SK-N-SH (cell line): ENCODE data around the gene ZNF766. TPM values are rescaled to one million over a fixed set of nuclear protein-coding genes. Genes with fewer than 3 reads are reported as not detected.

Experiments used
- CTCF ChIA-PET: fragments of 300-600, 350-600 bp; formaldehyde crosslinking; extraction: SDS; loops from one replicate; lab custom pipeline; 2021; lab: Yijun Ruan, JAX
- POLR2A ChIA-PET: fragments of 350-600 bp; sonication (Branson Sonifier 250); formaldehyde crosslinking; extraction: SDS; loops from one replicate; lab custom pipeline; 2020; ENCODE audit warnings: antibody characterized with exemption, inconsistent platforms; lab: Yijun Ruan, JAX
- DNase-seq: peaks from one replicate; pipeline ENCODE4 v3.0.0; 2012
- H2AFZ ChIP-seq: fragments of 200-600 bp; sonication (generic); 2 replicates; pipeline ENCODE4 v1.8.1; 2016; ENCODE audit warnings: antibody characterized with exemption, mild to moderate bottlenecking, low read depth
- H3F3A ChIP-seq: fragments of 200-600 bp; sonication (generic); replicated peaks from 2 replicates; pipeline ENCODE3; 2016; ENCODE audit warnings: antibody characterized with exemption, mild to moderate bottlenecking; ENCODE audit not compliant: insufficient read depth
- H3K27ac ChIP-seq, 2 experiments: fragments of 200-500 bp in 1 of 2; fragments of 200-600 bp in 1 of 2; sonication (Bioruptor generic) in 1 of 2; sonication (generic), shearing (Covaris generic) in 1 of 2; 2 replicates each; pipeline versions ENCODE4 v1.5.1 to v1.6.1; 2014 to 2016; ENCODE audit warnings: low read depth in 2 of 2, inconsistent platforms in 1 of 2, low read length in 1 of 2, mild to moderate bottlenecking in 1 of 2, mixed read lengths in 1 of 2
- H3K27me3 ChIP-seq: fragments of 200-600 bp; sonication (generic), shearing (Covaris generic); 2 replicates; pipeline ENCODE4 v1.6.1; 2016; ENCODE audit warnings: mixed run types; ENCODE audit not compliant: insufficient read depth
- H3K36me3 ChIP-seq, 2 experiments: fragments of 200-500 bp in 1 of 2; fragments of 200-600 bp in 1 of 2; sonication (Bioruptor generic) in 1 of 2; sonication (generic) in 1 of 2; replicated peaks in 1 of 2; 2 replicates each; pipeline versions ENCODE3 to v1.5.1; 2014 to 2016; ENCODE audit warnings: low read length in 1 of 2, mild to moderate bottlenecking in 1 of 2; ENCODE audit not compliant: insufficient read depth in 2 of 2, control insufficient read depth in 1 of 2
- H3K4me1 ChIP-seq, 2 experiments: fragments of 200-500 bp in 1 of 2; fragments of 200-600 bp in 1 of 2; sonication (Bioruptor generic) in 1 of 2; sonication (generic), shearing (Covaris generic) in 1 of 2; 2 replicates each; pipeline versions ENCODE4 v1.5.1 to v1.6.1; 2014 to 2016; ENCODE audit warnings: low read depth in 1 of 2, low read length in 1 of 2, mixed run types in 1 of 2; ENCODE audit not compliant: insufficient read depth in 2 of 2, control insufficient read depth in 1 of 2
- H3K4me2 ChIP-seq: fragments of 200-600 bp; sonication (generic), shearing (Covaris generic); 2 replicates; pipeline ENCODE4 v1.6.1; 2017; ENCODE audit warnings: mixed run types
- H3K4me3 ChIP-seq, 2 experiments: fragments of 200-500 bp in 1 of 2; fragments of 200-600 bp in 1 of 2; sonication (Bioruptor generic) in 1 of 2; sonication (generic), shearing (Covaris generic) in 1 of 2; 2 replicates each; pipeline versions ENCODE4 v1.5.1 to v1.8.1; 2014 to 2016; ENCODE audit warnings: low read depth in 2 of 2, inconsistent platforms in 1 of 2, low read length in 1 of 2, mild to moderate bottlenecking in 1 of 2, mixed read lengths in 1 of 2, moderate library complexity in 1 of 2
- H3K79me2 ChIP-seq: fragments of 200-600 bp; sonication (generic); 2 replicates; pipeline ENCODE4 v1.8.1; 2017; ENCODE audit warnings: mild to moderate bottlenecking; ENCODE audit not compliant: insufficient read depth
- H3K9ac ChIP-seq: fragments of 200-600 bp; sonication (generic); 2 replicates; pipeline ENCODE4 v1.6.1; 2017; ENCODE audit warnings: mixed run types
- H3K9me2 ChIP-seq: fragments of 200-600 bp; sonication (generic); 2 replicates; pipeline ENCODE4 v1.6.1; 2017; ENCODE audit warnings: mixed run types
- H3K9me3 ChIP-seq: fragments of 200-600 bp; sonication (generic); 2 replicates; pipeline ENCODE4 v1.6.1; 2017; ENCODE audit warnings: mixed run types, mild to moderate bottlenecking, moderate library complexity
- H4K20me1 ChIP-seq: fragments of 200-600 bp; sonication (generic); 2 replicates; pipeline ENCODE4 v1.6.1; 2017; ENCODE audit warnings: mild to moderate bottlenecking, mixed run types; ENCODE audit not compliant: insufficient read depth
- EP300 ChIP-seq, 2 experiments: IDR thresholded peaks; 2 replicates each; pipeline versions ENCODE4 v1.4.0 to v1.6.1; 2012; ENCODE audit warnings: borderline replicate concordance in 1 of 2, low read depth in 1 of 2, low read length in 1 of 2
- GABPA ChIP-seq: IDR thresholded peaks from 2 replicates; pipeline ENCODE4 v1.4.0; 2012; ENCODE audit warnings: low read depth, mild to moderate bottlenecking
- YY1 ChIP-seq: IDR thresholded peaks from 2 replicates; pipeline ENCODE4 v1.4.0; 2012; ENCODE audit warnings: low read depth, mild to moderate bottlenecking
- WGBS: methylation state at CpG from one replicate; pipeline ENCODE4 v1.1.6; 2017; ENCODE audit warnings: low lambda C conversion rate; 5-methylcytosine and 5-hydroxymethylcytosine counted together
- polyA plus RNA-seq, 3 experiments: library from polyadenylated mRNA; depleted of rRNA; stranded (reverse); fragments of >200 nt; gene quantifications; 2 replicates each; pipeline ENCODE4 v1.2.3, GENCODE V29; 2012
- TF ChIP-seq, protein P1 (sequence below): IDR thresholded peaks from 2 replicates; pipeline ENCODE4; 2012
- TF ChIP-seq, protein P2 (sequence below): IDR thresholded peaks from 2 replicates; pipeline ENCODE4 v1.4.0; 2012; ENCODE audit warnings: low read depth, borderline replicate concordance
- TF ChIP-seq, protein P3 (sequence below): IDR thresholded peaks from 2 replicates; pipeline ENCODE4 v1.4.0; 2012; ENCODE audit warnings: low read depth
- TF ChIP-seq, protein P4 (sequence below): IDR thresholded peaks from 2 replicates; pipeline ENCODE4 v1.6.1; 2012; ENCODE audit warnings: mild to moderate bottlenecking, low read depth, low read length, moderate library complexity
- TF ChIP-seq, protein P5 (sequence below): fragments of 200-600 bp; sonication (generic); IDR thresholded peaks from 2 replicates; pipeline ENCODE4 v1.6.1; 2017; ENCODE audit warnings: antibody characterized with exemption, mild to moderate bottlenecking, moderate library complexity

The ZNF766 gene
- polyA plus RNA-seq, 1 of the 3 experiments (the other 2 are of a cell fraction): 3.9 TPM

DNA sequence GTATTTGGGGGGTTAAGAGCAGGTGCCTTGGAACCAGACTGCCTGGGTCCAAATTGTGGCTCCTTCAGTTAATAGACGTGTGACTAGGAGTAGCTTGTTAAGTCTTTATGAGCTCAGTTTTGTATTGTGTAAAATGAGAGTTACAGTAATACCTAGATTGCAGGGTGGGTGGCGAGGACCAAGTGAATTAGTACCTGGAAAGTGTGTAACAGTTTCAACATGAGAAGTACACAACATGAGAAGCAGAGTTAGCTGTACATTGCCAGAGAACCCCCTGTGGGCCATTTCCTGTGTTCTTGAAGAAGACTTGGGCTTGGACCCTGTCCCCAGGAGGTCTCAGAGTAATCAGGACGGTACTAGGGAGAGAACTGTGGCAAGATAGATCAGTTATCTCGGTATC is 42.7 kb upstream of the ZNF766 start (continued):
- TF ChIP-seq, protein P1, sequence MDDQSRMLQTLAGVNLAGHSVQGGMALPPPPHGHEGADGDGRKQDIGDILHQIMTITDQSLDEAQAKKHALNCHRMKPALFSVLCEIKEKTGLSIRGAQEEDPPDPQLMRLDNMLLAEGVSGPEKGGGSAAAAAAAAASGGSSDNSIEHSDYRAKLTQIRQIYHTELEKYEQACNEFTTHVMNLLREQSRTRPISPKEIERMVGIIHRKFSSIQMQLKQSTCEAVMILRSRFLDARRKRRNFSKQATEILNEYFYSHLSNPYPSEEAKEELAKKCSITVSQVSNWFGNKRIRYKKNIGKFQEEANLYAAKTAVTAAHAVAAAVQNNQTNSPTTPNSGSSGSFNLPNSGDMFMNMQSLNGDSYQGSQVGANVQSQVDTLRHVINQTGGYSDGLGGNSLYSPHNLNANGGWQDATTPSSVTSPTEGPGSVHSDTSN: no peak
- TF ChIP-seq, protein P2, sequence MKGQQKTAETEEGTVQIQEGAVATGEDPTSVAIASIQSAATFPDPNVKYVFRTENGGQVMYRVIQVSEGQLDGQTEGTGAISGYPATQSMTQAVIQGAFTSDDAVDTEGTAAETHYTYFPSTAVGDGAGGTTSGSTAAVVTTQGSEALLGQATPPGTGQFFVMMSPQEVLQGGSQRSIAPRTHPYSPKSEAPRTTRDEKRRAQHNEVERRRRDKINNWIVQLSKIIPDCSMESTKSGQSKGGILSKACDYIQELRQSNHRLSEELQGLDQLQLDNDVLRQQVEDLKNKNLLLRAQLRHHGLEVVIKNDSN: no peak
- TF ChIP-seq, protein P3, sequence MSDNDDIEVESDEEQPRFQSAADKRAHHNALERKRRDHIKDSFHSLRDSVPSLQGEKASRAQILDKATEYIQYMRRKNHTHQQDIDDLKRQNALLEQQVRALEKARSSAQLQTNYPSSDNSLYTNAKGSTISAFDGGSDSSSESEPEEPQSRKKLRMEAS: no peak
- no peak for TF ChIP-seq YY1

DNA sequence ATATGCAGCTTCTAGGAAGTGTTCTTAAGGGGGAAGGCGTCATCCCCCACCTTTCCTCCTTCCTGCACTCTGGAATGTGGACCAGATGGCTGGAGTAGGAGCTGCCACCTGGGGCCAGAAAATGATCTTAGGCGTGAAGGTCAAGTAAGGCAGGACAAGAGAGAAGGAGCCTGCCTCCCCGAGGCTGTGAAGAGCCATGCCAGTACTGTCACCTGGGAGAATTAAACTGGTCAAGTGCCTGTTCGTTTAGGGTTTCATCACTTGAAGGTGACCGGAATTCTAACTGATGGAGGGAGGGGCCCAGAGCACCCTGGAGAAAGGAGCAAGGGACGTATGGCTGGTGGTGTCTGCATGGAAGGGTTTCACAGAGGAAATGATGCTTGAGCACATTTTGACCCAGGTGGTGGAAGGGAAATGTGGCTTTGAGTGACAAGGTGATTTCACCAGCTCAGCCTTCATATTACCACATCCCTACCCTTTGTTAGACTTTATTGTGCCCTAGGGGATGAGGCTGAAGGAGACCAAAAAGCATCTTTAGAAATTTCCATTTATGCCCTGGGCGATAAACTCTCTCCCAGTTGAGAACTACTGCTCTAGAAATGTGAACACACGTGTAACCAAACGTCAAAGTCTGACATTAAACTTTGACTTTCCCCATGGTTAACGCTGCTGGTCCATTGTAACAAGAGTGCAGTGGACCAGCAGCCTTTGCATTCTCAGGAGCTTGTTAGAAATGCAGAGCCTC is 42.0 kb upstream of the ZNF766 start:
- H3K9me2 ChIP-seq: no peaks in the 10 kb centered on the region
- ChIA-PET POLR2A (interaction anchor here (0.9 kb wide), 1 partner anchor 27 kb away, joined by 3 read pairs; no protein-coding TSS in a partner anchor), CTCF (interaction anchor here (1.0 to 1.5 kb wide), 2 partner anchors 10 kb away, joined by 4 read pairs; no protein-coding TSS in a partner anchor)
- H3K36me3 ChIP-seq: peaks cover 53 to 55% of the 10 kb centered on the region in 2 experiments
- no peak for DNase-seq
- H3F3A ChIP-seq: peaks cover 15% of the 10 kb centered on the region
- no peaks in the 10 kb centered on the region for H3K9me3 ChIP-seq
- no peak overlapping the region for H3K9ac ChIP-seq
- no peaks in the 10 kb centered on the region; a peak in 1 of 4 replicates for H3K4me1 ChIP-seq
- 94% methylated on average over 9 of the region's 10 CpGs for WGBS
- H3K79me2 ChIP-seq: no peaks in the 10 kb centered on the region
- H4K20me1 ChIP-seq: no peaks in the 10 kb centered on the region
- H2AFZ ChIP-seq: no peak overlapping the region
- TF ChIP-seq, protein P4, sequence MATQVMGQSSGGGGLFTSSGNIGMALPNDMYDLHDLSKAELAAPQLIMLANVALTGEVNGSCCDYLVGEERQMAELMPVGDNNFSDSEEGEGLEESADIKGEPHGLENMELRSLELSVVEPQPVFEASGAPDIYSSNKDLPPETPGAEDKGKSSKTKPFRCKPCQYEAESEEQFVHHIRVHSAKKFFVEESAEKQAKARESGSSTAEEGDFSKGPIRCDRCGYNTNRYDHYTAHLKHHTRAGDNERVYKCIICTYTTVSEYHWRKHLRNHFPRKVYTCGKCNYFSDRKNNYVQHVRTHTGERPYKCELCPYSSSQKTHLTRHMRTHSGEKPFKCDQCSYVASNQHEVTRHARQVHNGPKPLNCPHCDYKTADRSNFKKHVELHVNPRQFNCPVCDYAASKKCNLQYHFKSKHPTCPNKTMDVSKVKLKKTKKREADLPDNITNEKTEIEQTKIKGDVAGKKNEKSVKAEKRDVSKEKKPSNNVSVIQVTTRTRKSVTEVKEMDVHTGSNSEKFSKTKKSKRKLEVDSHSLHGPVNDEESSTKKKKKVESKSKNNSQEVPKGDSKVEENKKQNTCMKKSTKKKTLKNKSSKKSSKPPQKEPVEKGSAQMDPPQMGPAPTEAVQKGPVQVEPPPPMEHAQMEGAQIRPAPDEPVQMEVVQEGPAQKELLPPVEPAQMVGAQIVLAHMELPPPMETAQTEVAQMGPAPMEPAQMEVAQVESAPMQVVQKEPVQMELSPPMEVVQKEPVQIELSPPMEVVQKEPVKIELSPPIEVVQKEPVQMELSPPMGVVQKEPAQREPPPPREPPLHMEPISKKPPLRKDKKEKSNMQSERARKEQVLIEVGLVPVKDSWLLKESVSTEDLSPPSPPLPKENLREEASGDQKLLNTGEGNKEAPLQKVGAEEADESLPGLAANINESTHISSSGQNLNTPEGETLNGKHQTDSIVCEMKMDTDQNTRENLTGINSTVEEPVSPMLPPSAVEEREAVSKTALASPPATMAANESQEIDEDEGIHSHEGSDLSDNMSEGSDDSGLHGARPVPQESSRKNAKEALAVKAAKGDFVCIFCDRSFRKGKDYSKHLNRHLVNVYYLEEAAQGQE: no peak
- TF ChIP-seq GABPA (no peak), EP300 (IDR thresholded peaks at IDR 0.05; ENCODE audit: borderline replicate concordance in 1 of 2, low read depth in 1 of 2, low read length in 1 of 2) (no peak)
- TF ChIP-seq, protein P5, sequence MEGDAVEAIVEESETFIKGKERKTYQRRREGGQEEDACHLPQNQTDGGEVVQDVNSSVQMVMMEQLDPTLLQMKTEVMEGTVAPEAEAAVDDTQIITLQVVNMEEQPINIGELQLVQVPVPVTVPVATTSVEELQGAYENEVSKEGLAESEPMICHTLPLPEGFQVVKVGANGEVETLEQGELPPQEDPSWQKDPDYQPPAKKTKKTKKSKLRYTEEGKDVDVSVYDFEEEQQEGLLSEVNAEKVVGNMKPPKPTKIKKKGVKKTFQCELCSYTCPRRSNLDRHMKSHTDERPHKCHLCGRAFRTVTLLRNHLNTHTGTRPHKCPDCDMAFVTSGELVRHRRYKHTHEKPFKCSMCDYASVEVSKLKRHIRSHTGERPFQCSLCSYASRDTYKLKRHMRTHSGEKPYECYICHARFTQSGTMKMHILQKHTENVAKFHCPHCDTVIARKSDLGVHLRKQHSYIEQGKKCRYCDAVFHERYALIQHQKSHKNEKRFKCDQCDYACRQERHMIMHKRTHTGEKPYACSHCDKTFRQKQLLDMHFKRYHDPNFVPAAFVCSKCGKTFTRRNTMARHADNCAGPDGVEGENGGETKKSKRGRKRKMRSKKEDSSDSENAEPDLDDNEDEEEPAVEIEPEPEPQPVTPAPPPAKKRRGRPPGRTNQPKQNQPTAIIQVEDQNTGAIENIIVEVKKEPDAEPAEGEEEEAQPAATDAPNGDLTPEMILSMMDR: no peak
- H3K27ac ChIP-seq: no peak overlapping the region
- H3K4me2 ChIP-seq: no peak overlapping the region
- H3K27me3 ChIP-seq: no peaks in the 10 kb centered on the region
- H3K4me3 ChIP-seq: no peak overlapping the region
